Body of pancreas (tissue), 4 donors: ENCODE data around the gene ZFP36L2.

Experiments
- POLR2A ChIP-seq, 3 donors: fragments of 450-650 bp; IDR thresholded peaks; one replicate each; pipeline ENCODE4 v1.6.1; 2016; ENCODE audit warnings: antibody characterized with exemption in 3 of 3, mild to moderate bottlenecking in 2 of 3
- TF ChIP-seq, protein P1 (sequence below), 7 experiments: fragments of 450-650 bp in 4 of 7; fragments of 200-600 bp in 3 of 7; sonication (generic) in 3 of 7; IDR thresholded peaks; one replicate each; pipeline ENCODE4 v1.5.1; 2016 to 2019; ENCODE audit warnings: antibody characterized with exemption in 7 of 7

GRCh38 chr2:43227830-43228281, 1.4 kb upstream of the ZFP36L2 start:
- TF ChIP-seq, protein P1, sequence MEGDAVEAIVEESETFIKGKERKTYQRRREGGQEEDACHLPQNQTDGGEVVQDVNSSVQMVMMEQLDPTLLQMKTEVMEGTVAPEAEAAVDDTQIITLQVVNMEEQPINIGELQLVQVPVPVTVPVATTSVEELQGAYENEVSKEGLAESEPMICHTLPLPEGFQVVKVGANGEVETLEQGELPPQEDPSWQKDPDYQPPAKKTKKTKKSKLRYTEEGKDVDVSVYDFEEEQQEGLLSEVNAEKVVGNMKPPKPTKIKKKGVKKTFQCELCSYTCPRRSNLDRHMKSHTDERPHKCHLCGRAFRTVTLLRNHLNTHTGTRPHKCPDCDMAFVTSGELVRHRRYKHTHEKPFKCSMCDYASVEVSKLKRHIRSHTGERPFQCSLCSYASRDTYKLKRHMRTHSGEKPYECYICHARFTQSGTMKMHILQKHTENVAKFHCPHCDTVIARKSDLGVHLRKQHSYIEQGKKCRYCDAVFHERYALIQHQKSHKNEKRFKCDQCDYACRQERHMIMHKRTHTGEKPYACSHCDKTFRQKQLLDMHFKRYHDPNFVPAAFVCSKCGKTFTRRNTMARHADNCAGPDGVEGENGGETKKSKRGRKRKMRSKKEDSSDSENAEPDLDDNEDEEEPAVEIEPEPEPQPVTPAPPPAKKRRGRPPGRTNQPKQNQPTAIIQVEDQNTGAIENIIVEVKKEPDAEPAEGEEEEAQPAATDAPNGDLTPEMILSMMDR (IDR thresholded peaks at IDR 0.05), result peak in 1 of 7 experiments; percentile 30
- no peak for TF ChIP-seq POLR2A (IDR thresholded peaks at IDR 0.05)
